Panc1 (cell line): ENCODE data around the gene PRRT1.

ENCODE experiments used
- CTCF ChIP-seq: fragments of 450-650 bp; IDR thresholded peaks from 2 replicates; pipeline ENCODE4 v1.5.1; 2017; ENCODE audit warnings: mild to moderate bottlenecking
- POLR2AphosphoS5 ChIP-seq: IDR thresholded peaks from 2 replicates; pipeline ENCODE4 v1.6.1; 2012; ENCODE audit warnings: mild to moderate bottlenecking, low read depth, low read length, moderate library complexity

DNA sequence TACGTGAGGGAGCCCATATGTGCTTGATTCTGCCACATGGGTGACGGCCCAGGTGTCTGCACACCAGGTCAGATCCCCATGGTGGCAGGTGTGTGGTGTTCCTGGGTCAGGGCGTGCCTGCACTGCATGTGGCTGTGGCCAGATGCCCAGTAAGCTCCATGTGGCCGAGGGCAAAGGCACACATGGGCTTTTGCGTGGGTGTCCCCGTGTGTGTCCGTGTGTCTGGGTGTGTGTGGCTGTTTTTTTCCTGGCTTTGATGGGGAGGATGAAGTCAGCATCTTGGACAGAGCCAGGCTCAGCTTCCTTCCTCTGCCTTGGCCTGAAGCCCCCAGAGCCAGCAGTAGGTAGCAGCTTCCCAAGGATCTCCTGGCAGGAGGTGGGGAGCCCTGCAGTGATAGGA, 41.1 kb downstream of the PRRT1 start:
- TF ChIP-seq CTCF: no peak
- TF ChIP-seq POLR2AphosphoS5: peak; percentile 22; the same call in 1 of the 2 replicates
